Cortex of kidney (tissue), 1 donor: ENCODE data around the gene PTGFR.

ENCODE experiments used
- DNase-seq: peaks from one replicate; lab custom pipeline; 2025; lab: John Stamatoyannopoulos, UW

The PTGFR gene

DNA sequence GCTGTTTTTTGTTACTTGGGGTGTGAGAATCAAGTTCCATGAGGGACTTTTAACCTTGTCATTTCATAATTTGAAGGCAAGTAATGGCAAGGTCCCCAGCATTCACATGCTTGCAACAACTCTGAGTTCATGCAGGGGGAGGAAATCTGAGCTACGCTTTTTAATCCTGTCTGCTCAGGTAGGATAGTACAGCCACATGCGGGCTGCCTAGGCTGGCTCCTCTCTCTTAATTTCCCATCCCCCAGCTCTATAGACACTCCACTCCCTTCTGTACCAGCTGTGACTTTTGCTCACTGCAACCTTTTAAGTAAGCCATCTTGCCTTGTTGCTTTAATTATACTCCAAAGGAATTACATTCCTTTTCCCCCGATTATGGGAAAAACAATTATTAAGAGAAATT lies 30.1 kb downstream of the PTGFR start:
- DNase-seq: no peak

DNA sequence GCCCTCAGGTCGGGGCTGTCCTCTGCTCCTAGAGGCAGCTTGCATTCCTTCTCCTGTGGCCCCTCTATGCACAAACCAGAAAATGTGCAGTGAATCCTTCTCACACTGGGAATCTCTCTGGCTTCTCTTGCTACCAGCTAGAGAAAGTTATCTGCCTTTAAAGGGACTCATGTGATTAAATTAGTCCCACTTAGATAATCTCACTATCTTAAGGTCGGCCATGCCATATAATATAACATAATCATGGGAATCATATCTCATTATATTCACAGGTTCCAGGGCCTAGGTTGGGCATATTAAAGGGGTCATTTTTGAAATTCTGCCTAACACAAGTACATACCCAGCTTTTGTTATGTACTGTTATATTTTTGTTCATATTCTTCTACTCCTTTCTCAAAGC lies 31.4 kb downstream of the PTGFR start:
- no peak for DNase-seq

DNA sequence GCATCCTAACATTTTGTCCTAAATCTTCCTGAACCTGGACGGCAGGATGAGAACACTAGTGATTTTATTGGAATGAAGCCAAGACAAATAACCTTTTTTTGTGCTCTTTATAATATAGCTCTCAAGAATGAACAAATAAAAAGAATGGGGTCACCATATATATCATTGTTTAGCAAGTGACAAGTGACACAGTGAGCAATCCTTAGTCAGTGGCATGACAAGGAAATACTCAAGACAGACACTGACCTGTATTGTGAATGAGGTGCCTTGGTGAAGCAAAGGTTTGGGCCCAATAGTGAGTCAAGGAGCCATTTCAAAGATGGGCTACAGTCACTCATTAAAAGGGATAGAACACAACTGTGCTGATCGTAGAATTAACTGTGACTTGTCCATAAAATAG lies 35.7 kb downstream of the PTGFR start:
- DNase-seq: no peak

DNA sequence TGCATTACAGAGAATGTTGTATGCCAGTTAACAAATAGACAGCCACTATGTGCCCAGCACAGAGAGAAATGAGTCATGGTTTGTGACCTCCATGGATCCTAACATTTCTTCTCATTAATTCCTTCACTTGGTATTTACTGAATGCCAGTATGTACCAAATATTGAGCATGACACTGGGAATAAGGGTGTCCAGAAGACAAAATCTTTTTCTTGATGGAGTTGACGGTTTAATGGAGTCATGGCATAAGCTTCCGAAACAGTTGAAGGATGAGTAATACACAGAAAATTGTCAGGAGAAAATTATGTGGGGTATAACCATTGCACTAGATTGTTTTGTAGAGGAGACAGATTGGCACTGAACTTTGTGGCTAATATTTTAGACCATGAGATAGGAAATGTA lies 36.9 kb downstream of the PTGFR start:
- no peak for DNase-seq

DNA sequence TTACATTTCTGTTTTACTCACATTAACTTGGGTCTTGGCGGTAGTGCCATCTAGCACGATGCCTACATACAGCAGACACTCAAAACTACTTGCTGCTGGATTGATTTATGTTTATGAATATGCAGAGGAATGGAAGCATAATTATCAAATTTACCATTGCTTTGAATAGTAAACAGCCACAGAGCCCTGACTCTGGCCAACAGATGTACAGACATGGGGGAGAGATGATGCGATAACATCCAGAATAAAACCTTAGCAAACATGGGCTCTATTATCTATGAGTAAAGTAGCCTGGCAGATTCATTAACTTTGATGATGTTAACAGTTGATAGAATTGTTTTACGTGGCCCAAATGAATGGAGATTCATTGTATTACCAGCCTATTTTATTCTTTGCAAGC lies 42.8 kb downstream of the PTGFR start:
- no peak for DNase-seq

DNA sequence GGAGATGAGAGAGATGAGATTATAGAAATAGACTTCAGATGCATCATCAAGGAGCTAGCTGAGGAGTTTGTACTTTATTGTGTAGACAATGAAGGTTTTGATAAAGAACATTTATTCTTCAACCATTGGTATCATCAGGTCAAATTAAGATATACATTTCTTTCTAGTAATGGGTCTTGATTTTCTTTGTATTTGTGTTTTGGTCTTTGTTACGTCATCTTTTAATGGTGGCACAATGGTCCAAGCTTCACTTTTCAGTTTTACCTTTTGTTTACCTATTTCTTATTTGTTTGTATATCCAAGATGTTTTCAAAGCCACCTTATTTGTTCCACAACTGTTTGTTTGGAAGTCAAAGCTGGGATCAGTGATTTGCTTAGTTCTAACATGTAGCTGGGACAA lies 44.5 kb downstream of the PTGFR start:
- no peak for DNase-seq

DNA sequence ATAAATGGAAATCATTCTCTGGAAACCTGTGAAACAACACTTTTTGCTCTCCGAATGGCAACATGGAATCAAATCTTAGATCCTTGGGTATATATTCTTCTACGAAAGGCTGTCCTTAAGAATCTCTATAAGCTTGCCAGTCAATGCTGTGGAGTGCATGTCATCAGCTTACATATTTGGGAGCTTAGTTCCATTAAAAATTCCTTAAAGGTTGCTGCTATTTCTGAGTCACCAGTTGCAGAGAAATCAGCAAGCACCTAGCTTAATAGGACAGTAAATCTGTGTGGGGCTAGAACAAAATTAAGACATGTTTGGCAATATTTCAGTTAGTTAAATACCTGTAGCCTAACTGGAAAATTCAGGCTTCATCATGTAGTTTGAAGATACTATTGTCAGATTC lies 45.7 kb downstream of the PTGFR start:
- DNase-seq: no peak

DNA sequence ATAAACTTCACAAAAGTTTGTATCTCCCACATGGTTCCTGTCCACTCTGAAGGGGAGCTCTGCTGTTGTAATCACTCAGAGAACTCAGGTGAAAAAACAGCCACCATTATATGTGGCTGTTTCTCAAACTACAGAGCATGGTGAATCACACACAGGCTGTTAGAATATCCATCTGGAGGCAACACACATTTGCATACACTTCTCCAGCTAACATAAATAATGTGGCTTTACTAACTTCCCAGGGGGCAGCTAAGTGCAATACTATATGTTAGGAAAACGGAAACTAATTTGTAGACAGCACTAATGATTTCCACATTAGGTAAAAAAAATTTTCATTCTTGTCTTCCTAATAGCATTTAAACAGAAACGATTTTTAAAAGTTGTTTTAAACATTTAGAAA lies 49.3 kb downstream of the PTGFR start:
- DNase-seq: no peak

DNA sequence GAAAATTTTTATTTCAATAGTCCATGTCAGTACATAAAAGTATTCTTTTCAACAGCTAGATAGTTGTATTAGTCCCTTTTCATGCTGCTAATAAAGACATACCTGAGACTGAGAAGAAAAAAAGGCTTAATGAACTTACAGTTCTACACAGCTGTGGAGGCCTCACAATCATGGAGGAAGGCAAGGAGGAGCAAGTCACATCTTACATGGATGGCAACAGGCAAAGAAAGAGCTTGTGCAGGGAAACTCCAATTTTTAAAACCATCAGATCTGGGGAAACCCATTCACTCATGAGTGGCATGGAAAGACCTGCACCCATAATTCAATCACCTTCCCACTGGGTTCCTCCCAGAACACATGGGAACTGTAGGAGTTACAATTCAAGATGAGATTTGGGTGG lies 50.7 kb downstream of the PTGFR start:
- no peak for DNase-seq

DNA sequence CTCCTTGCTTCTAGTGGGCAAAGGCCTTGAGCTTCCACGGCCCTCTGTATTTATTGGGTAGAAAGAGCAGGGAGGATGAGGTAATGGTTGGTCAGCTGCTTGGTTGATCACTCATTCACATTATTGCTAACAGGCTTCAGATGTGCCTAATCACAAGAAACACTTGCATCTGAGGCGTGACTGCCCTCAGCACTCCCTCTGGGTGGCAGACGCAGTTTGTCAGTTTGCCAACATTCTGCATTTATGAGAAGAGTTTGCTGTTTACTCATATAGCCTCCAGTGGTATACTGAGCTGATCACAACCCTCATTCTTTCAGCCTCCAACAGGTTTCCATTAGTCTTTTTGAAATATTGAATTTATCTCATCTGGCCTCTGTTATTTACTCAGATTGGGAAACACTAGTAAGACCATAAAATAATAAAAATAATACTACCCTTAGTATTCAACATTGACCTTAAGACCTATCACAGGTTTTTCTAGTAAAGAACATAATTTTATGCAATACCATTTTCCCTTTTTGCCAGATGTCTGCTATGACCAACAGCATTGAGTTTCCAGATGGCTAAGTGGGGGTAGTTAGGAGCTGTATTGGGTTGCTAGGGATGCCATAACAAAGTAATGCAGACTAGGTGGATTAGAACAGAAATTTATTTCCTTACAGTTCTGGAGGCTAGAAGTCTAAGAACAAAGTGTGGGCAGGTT lies 53.3 kb downstream of the PTGFR start:
- DNase-seq: no peak

DNA sequence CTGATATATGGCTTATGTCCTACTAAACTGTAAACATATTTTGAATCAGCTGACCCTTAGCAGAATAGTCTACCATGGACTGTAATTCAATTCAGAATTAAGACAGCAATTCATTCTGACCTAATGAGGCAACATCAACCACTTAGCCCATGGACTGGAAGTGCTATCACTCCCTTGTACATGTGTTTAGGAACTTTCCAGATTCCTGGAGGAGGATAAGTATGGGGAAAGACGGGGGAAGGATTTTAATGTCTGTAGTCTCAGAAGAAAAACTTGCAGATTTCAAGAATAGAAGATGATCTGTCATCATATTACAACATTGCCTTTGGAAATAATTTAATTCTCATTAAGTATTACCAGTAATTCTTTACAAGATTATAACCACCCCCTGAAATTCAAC lies 56.3 kb downstream of the PTGFR start:
- no peak for DNase-seq

DNA sequence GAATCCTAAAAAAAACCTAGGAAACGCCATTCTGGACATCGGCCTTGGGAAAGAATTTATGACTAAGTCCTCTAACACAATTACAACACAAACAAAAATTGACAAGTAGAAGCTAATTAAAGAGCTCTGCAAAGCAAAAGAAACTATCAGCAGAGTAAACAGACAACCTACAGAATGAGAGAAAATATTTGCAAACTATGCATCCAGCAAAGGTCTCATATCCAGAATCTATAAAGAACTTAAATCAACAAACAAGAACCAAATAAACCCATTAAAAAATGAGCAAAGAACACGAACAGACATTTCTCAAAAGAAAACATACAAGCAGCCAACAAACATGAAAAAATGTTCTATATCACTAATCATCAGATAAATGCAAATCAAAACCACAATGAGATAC lies 58.6 kb downstream of the PTGFR start:
- no peak for DNase-seq

DNA sequence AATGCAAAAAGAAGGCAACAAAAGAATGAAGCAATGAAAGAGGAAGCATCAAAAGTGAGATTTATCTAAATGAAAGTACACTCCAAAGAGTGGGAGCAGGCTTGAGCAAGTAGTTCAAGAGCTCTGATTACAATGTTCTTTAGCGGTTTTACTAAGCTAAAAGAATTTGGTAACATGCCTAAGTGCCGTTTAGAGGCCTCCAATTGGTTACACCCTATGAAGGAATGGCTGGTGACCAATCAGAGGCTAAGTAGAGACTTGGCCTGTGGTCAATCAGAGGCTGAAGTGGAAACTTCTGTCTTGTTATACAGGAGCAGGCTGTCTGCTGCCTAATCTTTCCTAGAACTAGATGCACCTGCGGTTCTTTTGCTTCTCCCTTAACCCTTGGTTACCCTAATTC lies 59.1 kb downstream of the PTGFR start:
- DNase-seq: no peak

DNA sequence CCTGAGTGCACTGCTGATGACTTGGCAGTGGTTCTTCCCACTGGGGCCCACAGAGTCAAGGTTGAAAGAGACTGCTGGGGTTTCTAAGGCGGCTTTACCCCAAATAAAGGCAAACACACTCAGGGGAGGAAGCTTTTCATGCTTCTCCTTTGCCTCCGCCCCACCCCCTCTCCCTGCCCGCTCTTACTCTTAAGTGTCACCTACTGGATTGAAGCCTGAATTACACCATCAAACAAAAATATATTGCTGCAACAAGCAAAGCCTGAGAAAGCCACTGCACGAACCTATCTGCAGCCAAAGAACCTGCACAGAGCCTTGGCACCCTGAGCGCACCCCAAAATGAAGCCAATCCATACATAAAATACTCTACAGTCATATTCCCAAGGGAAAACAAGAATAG lies 63.1 kb downstream of the PTGFR start:
- DNase-seq: no peak

DNA sequence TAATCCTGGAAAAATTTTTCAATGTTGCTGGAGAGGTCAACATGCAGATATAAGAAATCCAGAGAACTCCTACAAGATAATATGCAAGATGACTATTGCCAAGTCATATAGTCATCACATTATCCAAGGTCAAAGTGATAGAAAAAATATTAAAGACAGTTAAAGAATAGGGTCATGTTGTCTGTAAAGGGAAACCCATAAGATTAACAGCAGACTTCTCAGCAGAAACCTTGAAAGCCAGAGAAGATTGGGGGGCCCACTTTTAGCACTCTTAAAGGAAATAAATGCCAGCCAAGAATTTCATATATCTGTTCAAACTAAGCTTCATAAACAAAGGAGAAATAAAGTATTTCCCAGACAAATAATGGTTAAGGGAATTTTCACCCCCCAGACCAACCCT lies 64.1 kb downstream of the PTGFR start:
- DNase-seq: no peak

DNA sequence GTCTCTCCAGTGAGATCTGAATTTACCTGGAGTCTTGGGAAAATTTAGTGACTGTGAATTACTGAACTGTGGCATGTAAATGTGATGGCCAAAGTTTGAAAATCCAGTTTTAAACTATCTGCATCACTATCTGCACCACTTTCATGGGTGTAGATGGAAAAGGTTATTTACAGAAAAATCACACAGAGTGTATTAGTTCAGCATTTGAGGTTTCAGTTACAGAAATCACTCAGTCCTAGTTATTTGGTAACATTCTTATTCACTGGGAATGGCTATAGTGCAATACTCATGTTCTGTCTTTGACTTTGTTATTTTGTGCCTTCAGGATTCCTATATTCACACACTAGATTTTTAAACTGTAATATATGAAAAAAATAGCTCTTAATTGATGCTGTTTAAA lies 68.9 kb downstream of the PTGFR start:
- no peak for DNase-seq

DNA sequence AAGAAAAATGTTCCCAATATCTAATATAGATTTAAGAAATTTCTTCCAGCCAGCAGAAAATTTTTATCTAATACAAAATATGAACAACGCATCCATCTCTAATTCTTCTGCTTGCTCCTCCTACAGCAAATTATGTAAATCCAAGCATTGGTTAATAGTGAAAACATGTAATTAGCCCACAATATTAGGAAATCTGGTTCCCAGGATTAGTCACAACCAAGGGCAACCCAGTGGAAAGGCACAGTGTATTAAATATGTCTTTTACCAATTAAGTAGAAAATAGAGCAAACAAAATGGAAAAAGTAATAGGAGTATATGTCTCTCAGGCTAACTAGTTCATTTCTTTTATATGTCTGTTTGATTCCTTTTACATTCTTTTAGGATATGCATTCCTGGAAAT lies 70.0 kb downstream of the PTGFR start:
- DNase-seq: no peak

DNA sequence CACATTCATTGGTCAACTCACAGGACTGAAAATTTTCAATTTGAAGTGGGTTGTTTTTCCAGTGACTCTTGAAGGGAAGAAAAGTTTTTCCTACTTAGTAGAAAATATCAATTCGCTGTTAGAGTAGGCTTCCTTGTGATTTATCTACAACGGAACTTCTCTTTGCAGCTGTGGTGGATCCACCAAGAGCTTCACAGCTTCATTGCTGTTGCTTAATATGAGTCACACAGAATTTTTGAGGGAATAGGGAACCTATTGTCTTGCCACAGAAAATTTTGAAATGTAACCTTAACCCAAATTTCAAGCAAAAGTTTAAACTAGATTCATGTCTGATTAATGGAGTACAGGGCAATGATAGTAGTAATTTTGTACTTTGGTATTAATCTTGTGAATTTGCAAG lies 71.1 kb downstream of the PTGFR start:
- DNase-seq: no peak

DNA sequence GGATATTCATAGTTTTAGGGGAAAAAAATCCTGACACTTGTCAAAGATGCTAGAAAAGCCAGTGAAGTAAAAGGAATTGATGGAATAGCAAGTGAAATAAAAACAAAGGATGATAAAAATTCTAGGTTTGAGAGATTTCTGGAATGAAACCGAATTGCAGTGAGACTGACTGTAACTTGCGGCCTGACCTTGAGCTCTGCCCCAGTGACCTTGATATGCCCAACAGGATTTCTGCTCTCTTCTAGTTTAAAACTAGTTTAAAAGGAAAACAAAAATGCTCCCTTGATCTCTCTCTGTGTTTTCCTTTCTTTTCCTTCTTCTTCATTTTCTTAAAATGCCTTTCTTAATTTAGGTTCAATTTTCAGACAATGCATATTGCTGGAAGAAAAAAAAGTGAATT lies 74.6 kb downstream of the PTGFR start:
- DNase-seq: no peak

DNA sequence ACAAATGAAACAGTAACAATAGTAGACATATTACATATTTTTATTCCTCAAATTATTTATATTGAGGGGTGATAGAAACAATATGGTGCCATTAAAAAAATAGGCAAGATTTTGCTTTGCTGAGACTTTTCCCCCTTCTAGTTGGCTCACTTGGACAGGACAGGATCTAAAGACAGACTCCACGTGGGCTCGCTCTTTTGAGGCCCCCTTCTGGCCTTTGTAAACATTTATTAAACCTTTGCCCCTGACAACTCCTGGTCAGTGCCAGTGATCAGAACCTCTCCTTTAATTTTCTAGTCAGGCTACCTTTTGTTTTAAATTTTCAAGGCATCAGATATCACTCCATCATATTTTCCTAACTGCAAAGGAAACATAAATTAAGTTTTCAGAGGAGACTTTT lies 79.8 kb downstream of the PTGFR start:
- no peak for DNase-seq

DNA sequence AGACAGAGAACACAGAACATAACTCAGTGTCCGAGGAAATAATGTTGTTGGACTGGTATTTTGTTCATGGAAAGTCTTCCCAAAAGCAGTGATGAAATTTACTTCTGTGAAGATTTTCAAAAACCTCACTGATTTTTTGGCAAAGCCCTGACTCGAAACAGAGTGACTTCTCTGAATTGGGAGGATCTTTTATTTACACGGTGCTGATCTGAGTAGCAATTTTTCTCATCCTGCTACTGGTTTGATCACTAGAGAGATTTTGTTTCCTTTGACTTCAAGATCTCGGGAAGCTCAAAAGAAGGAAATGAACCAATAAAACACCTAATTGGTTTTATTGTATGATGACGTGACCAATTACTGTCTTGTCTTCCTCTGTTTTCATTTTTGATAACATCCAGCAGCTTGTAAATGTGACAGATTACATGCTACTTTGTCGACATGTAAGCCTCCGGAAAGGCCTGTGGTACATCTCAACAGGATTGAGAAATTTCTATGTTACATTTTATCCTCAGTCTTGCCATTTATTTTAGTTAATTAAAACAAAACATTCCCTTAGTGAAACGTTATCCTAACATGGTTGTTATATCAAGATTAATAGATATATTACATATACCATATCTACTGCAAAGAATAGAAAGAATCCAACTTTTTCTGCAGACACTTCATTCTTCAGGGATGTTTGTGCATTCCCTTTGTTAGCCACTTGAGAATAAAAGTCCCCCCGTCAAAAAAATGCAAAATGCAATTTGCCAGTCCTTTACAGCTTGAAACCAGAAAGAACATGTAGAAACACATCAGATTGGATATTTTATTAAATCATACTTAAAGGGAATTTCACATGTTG lies 86.7 kb downstream of the PTGFR start:
- no peak for DNase-seq

DNA sequence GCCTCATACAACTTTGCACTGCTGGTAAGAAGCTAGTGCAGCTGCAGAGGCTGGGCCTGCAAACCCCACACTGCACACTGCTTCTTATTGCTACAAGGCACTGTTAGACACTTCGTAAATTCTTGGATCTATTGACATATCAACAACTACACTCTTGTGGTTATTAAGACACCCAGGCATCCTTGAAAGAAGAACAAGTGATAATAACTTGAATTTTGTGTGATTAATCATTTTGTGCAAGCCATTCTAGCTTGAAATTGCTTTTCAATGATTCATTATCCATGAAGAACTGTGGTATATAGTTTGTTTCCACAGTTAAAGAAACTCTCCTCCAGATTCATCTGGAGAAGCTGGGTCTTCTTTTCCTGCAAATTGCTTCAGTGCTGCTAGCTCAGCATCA lies 95.8 kb downstream of the PTGFR start:
- no peak for DNase-seq

DNA sequence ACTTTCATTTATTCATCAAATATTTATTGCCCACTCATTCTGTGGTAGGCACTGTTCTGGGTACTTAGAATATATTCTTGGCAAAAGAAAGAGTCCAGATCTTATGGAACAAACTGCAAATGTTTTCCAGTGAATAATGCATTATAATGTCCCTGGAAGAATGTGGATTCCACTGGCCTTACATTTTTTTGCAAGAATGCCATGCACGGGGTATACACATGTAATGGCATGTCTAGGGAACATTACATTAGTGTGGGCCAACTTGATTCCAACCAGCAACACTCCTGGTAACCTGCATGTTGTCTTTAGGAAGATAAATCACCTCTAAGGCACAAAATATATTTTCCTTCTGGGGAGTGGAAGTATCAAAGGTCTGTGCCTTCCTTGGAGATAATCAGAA lies 96.4 kb downstream of the PTGFR start:
- no peak for DNase-seq
